Activated naive CD4-positive, alpha-beta T cell treated with anti-CD3 and anti-CD28 coated beads, Interleukin-2, amount 10 ng/mL, durations not matched to agents 7 days and 5 days (primary cell): ENCODE measurements around the gene ANO2.

ENCODE experiments used
- CTCF ChIA-PET: fragments of 350-600 bp; sonication (Branson Sonifier 250); formaldehyde crosslinking; loops from one replicate; lab custom pipeline; 2021; ENCODE audit warnings: antibody characterized with exemption; lab: Charles Lee
- DNase-seq: peaks from one replicate; pipeline ENCODE4 v3.0.0-alpha.2; 2020
- H3K27ac Mint-ChIP-seq: one replicate; pipeline ENCODE4 v1.8.0; 2021; ENCODE audit warnings: mild to moderate bottlenecking, moderate library complexity, mixed read lengths
- H3K27me3 Mint-ChIP-seq: one replicate; pipeline ENCODE4 v1.8.0; 2021; ENCODE audit warnings: mild to moderate bottlenecking, mixed read lengths
- H3K36me3 Mint-ChIP-seq: one replicate; pipeline ENCODE4 v1.8.0; 2021; ENCODE audit warnings: mixed read lengths
- H3K4me1 Mint-ChIP-seq: one replicate; pipeline ENCODE4 v1.8.0; 2021; ENCODE audit warnings: mixed read lengths
- H3K4me3 Mint-ChIP-seq: one replicate; pipeline ENCODE4 v1.8.0; 2021; ENCODE audit warnings: mild to moderate bottlenecking, moderate library complexity, mixed read lengths
- H3K9me3 Mint-ChIP-seq: one replicate; pipeline ENCODE4 v1.8.0; 2021; ENCODE audit warnings: mixed read lengths

The ANO2 gene

DNA sequence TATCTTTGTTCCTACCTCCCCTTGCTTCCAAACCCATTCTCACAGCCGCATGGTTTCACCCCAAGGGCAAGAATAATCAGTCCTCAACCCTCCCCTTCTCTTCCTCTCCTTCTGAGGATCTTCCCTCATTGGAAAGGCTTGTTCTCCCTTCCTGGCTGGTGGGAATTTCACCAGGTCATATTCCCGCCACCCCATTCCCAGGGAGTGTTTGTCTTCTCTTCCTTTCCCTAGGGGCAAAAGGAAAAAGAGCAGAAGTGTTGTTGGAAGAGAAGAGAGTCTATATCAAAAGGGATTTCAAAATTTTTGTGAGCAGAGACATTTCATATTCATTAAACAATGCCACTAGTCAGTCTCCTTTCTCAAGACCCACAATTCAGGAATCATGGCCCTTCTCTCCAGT lies 176.9 kb downstream of the ANO2 start:
- Mint-ChIP-seq H3K4me1 (no peaks in the 10 kb centered on the region), H3K27ac (no peak overlapping the region), H3K27me3 (peaks cover 6% of the 10 kb centered on the region), H3K9me3 (no peaks in the 10 kb centered on the region), H3K36me3 (no peaks in the 10 kb centered on the region), H3K4me3 (no peak overlapping the region)
- no peak for DNase-seq
- CTCF ChIA-PET, result no interaction called here

- H3K4me3 Mint-ChIP-seq, result no peak overlapping the region
- no peaks in the 10 kb centered on the region for H3K4me1 Mint-ChIP-seq
- H3K9me3 Mint-ChIP-seq, result peaks cover 4% of the 10 kb centered on the region
- no peaks in the 10 kb centered on the region for H3K36me3 Mint-ChIP-seq
- CTCF ChIA-PET, result interaction anchor here (1.4 kb wide), 1 partner anchor 13 kb away, joined by 6 read pairs; no protein-coding TSS in a partner anchor
- H3K27me3 Mint-ChIP-seq, result peaks cover 6% of the 10 kb centered on the region
- no peak overlapping the region for H3K27ac Mint-ChIP-seq
- DNase-seq, result no peak
Observed at GRCh38 chr12:5758347-5758746, 186.7 kb downstream of the ANO2 start.

- DNase-seq, result no peak
- CTCF ChIA-PET, result interaction anchor here (1.5 kb wide), 1 partner anchor 11 kb away, joined by 4 read pairs; no protein-coding TSS in a partner anchor
- peaks cover 6% of the 10 kb centered on the region for H3K27me3 Mint-ChIP-seq
- peaks cover 4% of the 10 kb centered on the region for H3K9me3 Mint-ChIP-seq
- no peaks in the 10 kb centered on the region for H3K36me3 Mint-ChIP-seq
- H3K27ac Mint-ChIP-seq, result no peak overlapping the region
- no peak overlapping the region for H3K4me3 Mint-ChIP-seq
- H3K4me1 Mint-ChIP-seq, result no peaks in the 10 kb centered on the region
Observed at GRCh38 chr12:5756338-5756842, 188.7 kb downstream of the ANO2 start.

DNA sequence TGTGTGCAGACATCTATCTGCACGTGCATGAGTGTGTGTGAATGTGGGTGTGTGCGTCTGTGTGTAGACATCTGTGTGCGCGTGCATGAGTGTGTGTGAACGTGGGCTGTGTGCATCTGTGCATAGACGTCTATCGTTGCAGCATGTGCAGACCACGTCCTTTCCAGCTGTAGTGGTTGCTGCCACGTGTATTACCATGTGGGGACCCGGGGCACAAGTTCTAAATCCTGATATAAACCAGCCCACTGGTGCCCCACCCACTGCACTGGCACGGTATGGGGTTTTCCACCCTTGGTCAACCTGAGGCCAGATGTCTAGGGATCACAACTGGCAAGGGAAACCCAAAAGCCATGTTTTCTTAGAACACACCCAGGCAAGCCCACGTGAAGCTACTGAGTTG lies 197.0 kb downstream of the ANO2 start:
- peaks cover 5% of the 10 kb centered on the region for H3K4me1 Mint-ChIP-seq
- H3K4me3 Mint-ChIP-seq, result no peak overlapping the region
- peaks cover 7% of the 10 kb centered on the region for H3K27me3 Mint-ChIP-seq
- H3K36me3 Mint-ChIP-seq, result no peaks in the 10 kb centered on the region
- no peak for DNase-seq
- H3K9me3 Mint-ChIP-seq, result no peaks in the 10 kb centered on the region
- H3K27ac Mint-ChIP-seq, result no peak overlapping the region
- CTCF ChIA-PET, result no interaction called here

DNA sequence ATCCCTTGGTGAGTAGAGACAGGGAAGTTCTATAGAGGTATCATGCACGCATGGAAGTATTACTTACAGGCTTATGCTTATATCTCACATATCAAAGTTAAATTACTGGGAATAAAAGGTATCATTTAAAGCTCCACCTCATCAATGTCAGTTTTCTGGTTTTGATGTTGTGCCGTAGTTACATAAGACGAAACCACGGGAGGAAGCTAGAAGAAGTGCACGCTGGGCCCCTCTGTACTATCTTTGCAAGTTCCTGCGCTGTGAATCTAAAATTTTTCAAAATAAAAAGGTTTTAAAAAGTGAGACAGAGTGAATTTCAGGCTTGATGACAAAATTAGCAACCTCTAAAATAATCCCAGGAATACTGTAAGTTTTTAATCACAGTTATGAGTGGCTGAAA lies 198.1 kb downstream of the ANO2 start:
- Mint-ChIP-seq H3K27me3 (peaks cover 7% of the 10 kb centered on the region), H3K4me3 (no peak overlapping the region), H3K4me1 (peaks cover 5% of the 10 kb centered on the region), H3K9me3 (no peaks in the 10 kb centered on the region), H3K27ac (no peak overlapping the region), H3K36me3 (no peaks in the 10 kb centered on the region)
- DNase-seq, result no peak
- CTCF ChIA-PET, result interaction anchor here (0.6 kb wide), 1 partner anchor 211 kb away, joined by 3 read pairs; no protein-coding TSS in a partner anchor

DNA sequence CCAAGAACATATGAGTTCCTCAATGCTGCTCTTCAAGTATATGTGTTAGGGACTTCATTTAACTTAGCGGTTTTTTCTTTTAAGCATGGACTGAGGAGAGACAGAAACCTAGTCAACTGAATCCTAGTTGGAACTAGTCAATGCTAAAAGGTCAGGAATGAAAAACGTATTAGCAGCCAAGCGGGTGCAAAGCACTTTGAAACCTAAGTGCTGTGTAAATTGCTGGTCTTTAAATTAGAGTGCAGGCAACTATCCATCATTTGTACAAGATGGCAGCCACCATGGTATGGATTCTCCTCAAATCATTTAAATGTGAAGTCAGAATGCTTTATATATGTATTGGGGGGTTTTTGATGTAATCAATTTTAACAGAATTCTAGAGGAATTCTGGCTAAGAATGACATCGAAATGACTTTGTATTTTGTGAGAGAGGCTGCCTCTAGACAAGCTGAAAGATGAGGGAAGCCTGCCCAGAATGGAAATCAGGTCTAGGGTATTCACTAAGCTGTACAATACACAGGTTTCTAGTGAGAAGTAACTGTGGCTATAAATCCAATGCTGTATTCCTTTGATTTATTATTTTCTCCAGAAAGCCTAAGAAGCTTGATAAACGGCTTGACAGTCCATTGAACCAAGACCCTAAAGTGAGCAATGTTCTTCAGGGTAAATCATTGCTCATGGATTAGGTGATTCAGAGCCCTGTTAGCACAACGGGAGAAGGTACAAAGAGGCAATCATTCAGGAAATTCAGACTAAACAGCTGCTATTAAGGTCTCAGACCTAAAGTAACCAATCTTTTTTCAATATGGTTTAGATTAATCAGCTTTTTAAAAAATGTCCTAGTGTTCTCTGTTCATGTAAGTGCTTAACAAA lies 198.8 kb downstream of the ANO2 start:
- Mint-ChIP-seq H3K36me3 (no peaks in the 10 kb centered on the region), H3K4me1 (peaks cover 5% of the 10 kb centered on the region), H3K27me3 (peaks cover 7% of the 10 kb centered on the region), H3K27ac (no peak overlapping the region), H3K9me3 (no peaks in the 10 kb centered on the region), H3K4me3 (no peak overlapping the region)
- no peak for DNase-seq
- CTCF ChIA-PET, result interaction anchor here (0.6 to 2.6 kb wide), 10 partner anchors 7 to 293 kb away, joined by 3 to 20 read pairs (median 4); no protein-coding TSS in a partner anchor

- Mint-ChIP-seq H3K4me1 (peaks cover 5% of the 10 kb centered on the region), H3K36me3 (no peaks in the 10 kb centered on the region), H3K27ac (no peak overlapping the region), H3K27me3 (peaks cover 7% of the 10 kb centered on the region), H3K9me3 (no peaks in the 10 kb centered on the region), H3K4me3 (no peak overlapping the region)
- CTCF ChIA-PET, result interaction anchor here (0.6 to 2.6 kb wide), 15 partner anchors 8 to 294 kb away, joined by 3 to 20 read pairs (median 4); no protein-coding TSS in a partner anchor
- DNase-seq, result peak; percentile 68
Observed at GRCh38 chr12:5745251-5745888, 199.7 kb downstream of the ANO2 start.

- Mint-ChIP-seq H3K4me1 (peaks cover 4% of the 10 kb centered on the region), H3K27ac (no peak overlapping the region), H3K4me3 (no peak overlapping the region), H3K9me3 (no peaks in the 10 kb centered on the region), H3K36me3 (no peaks in the 10 kb centered on the region), H3K27me3 (peaks cover 3% of the 10 kb centered on the region)
- CTCF ChIA-PET, result no interaction called here
- no peak for DNase-seq
Observed at GRCh38 chr12:5742258-5742657, 202.8 kb downstream of the ANO2 start.

DNA sequence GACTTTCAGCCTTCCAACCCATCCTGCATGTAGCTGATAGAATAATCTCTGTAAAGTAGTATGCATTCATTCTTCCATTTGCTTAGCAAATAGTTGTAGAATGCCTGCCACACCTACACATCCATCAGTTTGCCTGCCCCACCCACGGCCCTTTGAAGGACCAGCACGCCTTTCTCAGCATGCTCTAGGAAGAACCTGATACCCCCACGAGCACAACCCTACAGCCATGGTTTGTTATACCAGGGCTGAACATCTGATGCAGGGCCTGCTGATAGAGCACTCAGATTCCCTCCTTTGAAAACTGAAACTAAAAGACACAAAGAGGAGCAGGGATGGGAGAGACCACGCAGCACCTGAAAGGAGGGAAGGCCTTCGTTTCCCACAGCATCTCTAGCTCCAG lies 205.1 kb downstream of the ANO2 start:
- CTCF ChIA-PET, result no interaction called here
- no peak overlapping the region for H3K4me3 Mint-ChIP-seq
- H3K27ac Mint-ChIP-seq, result no peak overlapping the region
- H3K36me3 Mint-ChIP-seq, result no peaks in the 10 kb centered on the region
- no peaks in the 10 kb centered on the region for H3K9me3 Mint-ChIP-seq
- H3K27me3 Mint-ChIP-seq, result peaks cover 3% of the 10 kb centered on the region
- no peak for DNase-seq
- no peaks in the 10 kb centered on the region for H3K4me1 Mint-ChIP-seq

DNA sequence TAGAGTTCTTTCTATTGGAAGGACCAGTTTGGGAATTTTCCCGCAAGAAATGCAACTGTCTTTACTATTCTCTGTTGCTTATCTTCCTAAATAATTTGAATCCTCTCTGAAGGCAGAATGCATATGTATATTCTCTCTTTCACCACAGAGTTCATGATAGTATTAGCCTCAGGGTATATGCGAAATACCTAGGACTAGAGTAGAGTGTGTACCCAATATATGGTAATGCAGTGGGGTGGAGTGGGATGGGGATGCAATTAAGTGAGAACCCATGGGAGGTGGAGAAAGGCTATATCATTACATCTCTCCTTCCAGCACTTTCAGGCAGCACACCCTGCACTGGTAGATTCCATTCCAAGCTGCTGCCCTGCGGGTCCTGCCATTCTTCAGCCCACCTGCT lies 207.3 kb downstream of the ANO2 start:
- DNase-seq, result no peak
- CTCF ChIA-PET, result no interaction called here
- H3K36me3 Mint-ChIP-seq, result no peaks in the 10 kb centered on the region
- H3K27ac Mint-ChIP-seq, result no peak overlapping the region
- no peak overlapping the region for H3K4me3 Mint-ChIP-seq
- no peaks in the 10 kb centered on the region for H3K27me3 Mint-ChIP-seq
- H3K4me1 Mint-ChIP-seq, result no peaks in the 10 kb centered on the region
- no peaks in the 10 kb centered on the region for H3K9me3 Mint-ChIP-seq

- Mint-ChIP-seq H3K9me3 (no peaks in the 10 kb centered on the region), H3K4me3 (no peak overlapping the region), H3K27me3 (no peaks in the 10 kb centered on the region), H3K36me3 (no peaks in the 10 kb centered on the region), H3K27ac (no peak overlapping the region), H3K4me1 (no peaks in the 10 kb centered on the region)
- DNase-seq, result no peak
- CTCF ChIA-PET, result interaction anchor here (3.2 kb wide), 1 partner anchor 8 kb away, joined by 20 read pairs; no protein-coding TSS in a partner anchor
Observed at GRCh38 chr12:5736527-5736926, 208.5 kb downstream of the ANO2 start.

DNA sequence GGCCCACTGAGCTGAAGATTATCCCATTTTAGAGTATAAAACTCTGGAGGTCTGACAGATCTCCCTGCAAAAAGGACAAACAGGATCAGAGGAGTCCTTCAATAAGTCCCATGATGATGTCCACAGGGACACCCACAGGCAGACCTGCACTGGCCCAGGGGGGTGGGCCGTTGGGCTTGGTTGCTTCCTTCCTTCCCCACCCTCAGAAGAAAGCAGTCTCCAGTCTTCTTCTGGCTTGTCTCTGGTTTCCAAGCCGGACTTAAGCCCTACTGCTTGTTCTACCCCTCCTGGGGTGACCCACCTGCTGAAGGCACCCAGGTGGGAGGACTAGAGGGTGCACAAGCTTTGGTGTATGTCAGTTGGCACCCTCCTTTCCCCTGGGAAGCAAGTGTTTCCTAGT lies 209.0 kb downstream of the ANO2 start:
- H3K4me1 Mint-ChIP-seq, result no peaks in the 10 kb centered on the region
- no peak overlapping the region for H3K27ac Mint-ChIP-seq
- H3K27me3 Mint-ChIP-seq, result no peaks in the 10 kb centered on the region
- no peak overlapping the region for H3K4me3 Mint-ChIP-seq
- CTCF ChIA-PET, result interaction anchor here (3.2 kb wide), 1 partner anchor 9 kb away, joined by 20 read pairs; no protein-coding TSS in a partner anchor
- no peak for DNase-seq
- H3K36me3 Mint-ChIP-seq, result no peaks in the 10 kb centered on the region
- no peaks in the 10 kb centered on the region for H3K9me3 Mint-ChIP-seq

GRCh38 chr12:5733916-5734315 lies 211.1 kb downstream of the ANO2 start:
- Mint-ChIP-seq H3K9me3 (no peaks in the 10 kb centered on the region), H3K27me3 (no peaks in the 10 kb centered on the region), H3K27ac (no peak overlapping the region), H3K4me1 (no peaks in the 10 kb centered on the region), H3K36me3 (no peaks in the 10 kb centered on the region), H3K4me3 (no peak overlapping the region)
- CTCF ChIA-PET, result interaction anchor here (3.2 kb wide), 1 partner anchor 11 kb away, joined by 20 read pairs; no protein-coding TSS in a partner anchor
- DNase-seq, result no peak

DNA sequence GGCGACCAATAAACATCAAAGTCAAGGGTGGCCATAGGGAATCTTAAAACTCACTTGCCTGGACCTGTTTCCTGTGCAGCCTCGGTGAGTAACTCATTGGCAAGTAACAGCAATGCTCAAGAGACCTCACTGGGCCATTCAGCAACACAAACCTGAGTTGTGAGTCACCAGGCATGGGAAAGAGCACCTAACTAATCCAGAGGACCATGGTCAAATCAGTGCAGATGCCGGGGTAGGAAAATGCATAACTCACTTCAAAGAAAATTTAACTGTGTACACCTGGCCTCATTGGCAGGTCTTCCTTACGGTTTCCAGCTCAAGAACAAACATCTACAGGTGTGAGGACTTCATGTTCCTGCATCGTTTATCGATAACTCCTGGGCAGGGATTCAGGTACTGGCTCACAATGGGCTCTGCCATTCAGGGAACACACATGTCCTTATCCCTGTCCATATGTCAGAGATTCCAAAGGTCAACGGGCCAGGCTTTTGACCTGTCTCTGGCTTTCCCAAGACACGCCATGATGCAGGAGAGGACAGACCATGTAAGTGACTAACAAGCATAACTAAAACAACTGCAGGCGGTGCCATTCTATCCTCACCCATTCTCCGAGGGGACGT lies 211.8 kb downstream of the ANO2 start:
- Mint-ChIP-seq H3K9me3 (no peaks in the 10 kb centered on the region), H3K36me3 (no peaks in the 10 kb centered on the region), H3K4me3 (no peak overlapping the region), H3K4me1 (no peaks in the 10 kb centered on the region), H3K27me3 (no peaks in the 10 kb centered on the region), H3K27ac (no peak overlapping the region)
- DNase-seq, result no peak
- CTCF ChIA-PET, result interaction anchor here (3.2 kb wide), 1 partner anchor 12 kb away, joined by 20 read pairs; no protein-coding TSS in a partner anchor
